ENCODE results near the gene ENAH.

- TF ChIP-seq CTCF (IDR thresholded peaks at IDR 0.05; ENCODE audit: insufficient read depth, low read depth, low read length) = no peak
- TF ChIP-seq EZH2 (IDR thresholded peaks at IDR 0.05; ENCODE audit: insufficient read depth, low read length) = no peak
Observed at GRCh38 chr1:225602590-225603206, 50.2 kb downstream of the ENAH start.
